ENCODE measurements around the gene TNIP3. TPM values are rescaled to one million over a fixed set of nuclear protein-coding genes. Genes with fewer than 3 reads are reported as not detected.
A peak's percentile ranks its signal among the peaks of the same experiment; 100 is the strongest.

The TNIP3 gene
- polyA plus RNA-seq, 4 donors: 0.18 to 0.54 (median 0.32) TPM; not detected in 1

GRCh38 chr4:121185960-121186359 is 21.8 kb upstream of the TNIP3 start:
- 74 to 88% (median 76%) methylated on average over 10 of the region's 10 CpGs for WGBS, 3 donors

DNA sequence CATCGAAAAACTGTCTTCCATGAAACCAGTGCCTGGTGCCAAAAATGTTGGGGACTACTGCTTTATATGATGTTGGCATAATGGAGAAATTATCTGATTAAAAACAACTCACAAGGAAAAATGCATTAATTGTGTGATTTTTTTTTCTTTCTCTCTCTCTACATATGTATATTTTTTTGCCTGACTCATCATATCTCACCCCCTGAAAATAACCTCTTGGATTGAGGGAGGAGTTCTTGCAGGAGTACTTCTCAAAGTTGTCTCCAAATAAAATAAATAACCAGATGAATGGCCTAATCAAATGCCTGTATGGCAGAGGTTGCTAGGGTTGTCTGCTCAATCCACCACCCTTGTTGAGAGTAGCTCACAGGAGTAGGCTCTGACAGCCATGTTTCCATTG is 19.9 kb upstream of the TNIP3 start:
- Histone ChIP-seq H3K27me3 (ENCODE audit: control insufficient read depth in 3 of 3, insufficient read depth in 3 of 3, low read length in 3 of 3) (no peaks in the 10 kb centered on the region), H3K27ac (ENCODE audit: low read depth in 1 of 3, low read length in 2 of 3) (no peak overlapping the region), H3K4me1 (ENCODE audit: control insufficient read depth in 3 of 3, insufficient read depth in 2 of 3, low read depth in 1 of 3, low read length in 2 of 3) (no peaks in the 10 kb centered on the region), H3K36me3 (ENCODE audit: control insufficient read depth in 3 of 3, insufficient read depth in 2 of 3, low read depth in 1 of 3, low read length in 3 of 3) (no peaks in the 10 kb centered on the region), H3K9me3 (ENCODE audit: control insufficient read depth in 2 of 2, insufficient read depth in 1 of 2, low read depth in 1 of 2, low read length in 1 of 2) (peaks cover 0 to 2% of the 10 kb centered on the region in 2 donors), H3K4me3 (ENCODE audit: low read depth in 1 of 3, low read length in 3 of 3) (no peak overlapping the region)
- FAIRE-seq (no peak), DNase-seq (no peak)
- 93 to 97% (median 95%) methylated on average over 1 of the region's 1 CpG for WGBS, 3 donors

More at GRCh38 chr4:121185960-121186359, 21.8 kb upstream of the TNIP3 start:
- H3K27ac ChIP-seq (ENCODE audit: low read depth in 1 of 3, low read length in 2 of 3): peak overlapping the region in 1 of 3 donors; percentile 45
- no peak overlapping the region for H3K4me3 ChIP-seq (ENCODE audit: low read depth in 1 of 3, low read length in 3 of 3)
- FAIRE-seq (no peak), DNase-seq (no peak)
- no peaks in the 10 kb centered on the region for H3K27me3 ChIP-seq (ENCODE audit: control insufficient read depth in 3 of 3, insufficient read depth in 3 of 3, low read length in 3 of 3)
- no peaks in the 10 kb centered on the region for H3K36me3 ChIP-seq (ENCODE audit: control insufficient read depth in 3 of 3, insufficient read depth in 2 of 3, low read depth in 1 of 3, low read length in 3 of 3)
- H3K4me1 ChIP-seq (ENCODE audit: control insufficient read depth in 3 of 3, insufficient read depth in 2 of 3, low read depth in 1 of 3, low read length in 2 of 3): no peaks in the 10 kb centered on the region
- H3K9me3 ChIP-seq (ENCODE audit: control insufficient read depth in 2 of 2, insufficient read depth in 1 of 2, low read depth in 1 of 2, low read length in 1 of 2): peaks cover 0 to 2% of the 10 kb centered on the region in 2 donors

GRCh38 chr4:121183361-121183760 is 19.2 kb upstream of the TNIP3 start:
- no peak for DNase-seq
- no peaks in the 10 kb centered on the region for H3K36me3 ChIP-seq (ENCODE audit: control insufficient read depth in 3 of 3, insufficient read depth in 2 of 3, low read depth in 1 of 3, low read length in 3 of 3)

DNA sequence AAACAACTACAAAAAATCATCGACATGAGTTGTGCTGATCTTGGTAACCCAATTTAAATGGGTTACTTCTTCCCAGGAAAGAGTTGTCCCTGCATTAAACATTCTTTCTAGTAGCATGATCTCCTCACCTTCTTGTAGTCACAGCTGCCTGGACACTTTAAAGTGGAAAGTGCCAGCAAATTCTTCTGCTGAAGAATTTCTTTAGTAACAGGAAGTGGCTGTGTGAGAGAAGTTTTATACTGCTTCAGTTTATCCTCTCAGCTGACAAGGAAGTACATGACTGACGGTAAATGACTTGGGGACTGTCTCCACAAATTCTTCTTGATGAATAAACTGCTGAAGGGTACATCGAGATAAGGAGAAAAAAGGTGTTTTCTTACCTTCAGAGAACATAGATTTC is 18.2 kb upstream of the TNIP3 start:
- no peaks in the 10 kb centered on the region for H3K4me1 ChIP-seq (ENCODE audit: control insufficient read depth in 3 of 3, insufficient read depth in 2 of 3, low read depth in 1 of 3, low read length in 2 of 3)
- FAIRE-seq: no peak
- H3K36me3 ChIP-seq (ENCODE audit: control insufficient read depth in 3 of 3, insufficient read depth in 2 of 3, low read depth in 1 of 3, low read length in 3 of 3): no peaks in the 10 kb centered on the region
- H3K4me3 ChIP-seq (ENCODE audit: low read depth in 1 of 3, low read length in 3 of 3): no peak overlapping the region
- peak overlapping the region; percentile 16 to 77 (median 29) for H3K27ac ChIP-seq (ENCODE audit: low read depth in 1 of 3, low read length in 2 of 3)
- peaks cover 0 to 2% of the 10 kb centered on the region in 2 donors for H3K9me3 ChIP-seq (ENCODE audit: control insufficient read depth in 2 of 2, insufficient read depth in 1 of 2, low read depth in 1 of 2, low read length in 1 of 2)
- 39 to 41% (median 40%) methylated on average over 3 of the region's 3 CpGs for WGBS, 3 donors
- no peaks in the 10 kb centered on the region for H3K27me3 ChIP-seq (ENCODE audit: control insufficient read depth in 3 of 3, insufficient read depth in 3 of 3, low read length in 3 of 3)
- DNase-seq: peak; percentile 24 to 45

More at GRCh38 chr4:121183361-121183760, 19.2 kb upstream of the TNIP3 start:
- Histone ChIP-seq H3K27ac (ENCODE audit: low read depth in 1 of 3, low read length in 2 of 3) (no peak overlapping the region), H3K27me3 (ENCODE audit: control insufficient read depth in 3 of 3, insufficient read depth in 3 of 3, low read length in 3 of 3) (no peaks in the 10 kb centered on the region), H3K9me3 (ENCODE audit: control insufficient read depth in 2 of 2, insufficient read depth in 1 of 2, low read depth in 1 of 2, low read length in 1 of 2) (peaks cover 0 to 2% of the 10 kb centered on the region in 2 donors), H3K4me1 (ENCODE audit: control insufficient read depth in 3 of 3, insufficient read depth in 2 of 3, low read depth in 1 of 3, low read length in 2 of 3) (no peaks in the 10 kb centered on the region), H3K4me3 (ENCODE audit: low read depth in 1 of 3, low read length in 3 of 3) (no peak overlapping the region)
- WGBS, 3 donors: 74 to 95% (median 74%) methylated on average over 3 of the region's 3 CpGs
- FAIRE-seq: no peak

GRCh38 chr4:121181493-121181892 is 17.4 kb upstream of the TNIP3 start:
- 61 to 87% (median 69%) methylated on average over 1 of the region's 1 CpG for WGBS, 3 donors
- Histone ChIP-seq H3K4me1 (ENCODE audit: control insufficient read depth in 3 of 3, insufficient read depth in 2 of 3, low read depth in 1 of 3, low read length in 2 of 3) (no peaks in the 10 kb centered on the region), H3K27me3 (ENCODE audit: control insufficient read depth in 3 of 3, insufficient read depth in 3 of 3, low read length in 3 of 3) (no peaks in the 10 kb centered on the region), H3K27ac (ENCODE audit: low read depth in 1 of 3, low read length in 2 of 3) (peak overlapping the region in 2 of 3 donors; percentile 43 to 66), H3K4me3 (ENCODE audit: low read depth in 1 of 3, low read length in 3 of 3) (no peak overlapping the region), H3K9me3 (ENCODE audit: control insufficient read depth in 2 of 2, insufficient read depth in 1 of 2, low read depth in 1 of 2, low read length in 1 of 2) (peaks cover 0 to 2% of the 10 kb centered on the region in 2 donors), H3K36me3 (ENCODE audit: control insufficient read depth in 3 of 3, insufficient read depth in 2 of 3, low read depth in 1 of 3, low read length in 3 of 3) (no peaks in the 10 kb centered on the region)
- DNase-seq: no peak
- no peak for FAIRE-seq

GRCh38 chr4:121180558-121180957 is 16.4 kb upstream of the TNIP3 start:
- H3K27ac ChIP-seq (ENCODE audit: low read depth in 1 of 3, low read length in 2 of 3): peak overlapping the region in 1 of 3 donors; percentile 43
- no peaks in the 10 kb centered on the region for H3K27me3 ChIP-seq (ENCODE audit: control insufficient read depth in 3 of 3, insufficient read depth in 3 of 3, low read length in 3 of 3)
- FAIRE-seq (no peak), DNase-seq (no peak)
- H3K36me3 ChIP-seq (ENCODE audit: control insufficient read depth in 3 of 3, insufficient read depth in 2 of 3, low read depth in 1 of 3, low read length in 3 of 3): no peaks in the 10 kb centered on the region
- no peaks in the 10 kb centered on the region for H3K4me1 ChIP-seq (ENCODE audit: control insufficient read depth in 3 of 3, insufficient read depth in 2 of 3, low read depth in 1 of 3, low read length in 2 of 3)
- H3K9me3 ChIP-seq (ENCODE audit: control insufficient read depth in 2 of 2, insufficient read depth in 1 of 2, low read depth in 1 of 2, low read length in 1 of 2): peaks cover 0 to 2% of the 10 kb centered on the region in 2 donors
- 43 to 75% (median 62%) methylated on average over 3 of the region's 3 CpGs for WGBS, 3 donors
- no peak overlapping the region for H3K4me3 ChIP-seq (ENCODE audit: low read depth in 1 of 3, low read length in 3 of 3)

- Histone ChIP-seq H3K9me3 (ENCODE audit: control insufficient read depth in 2 of 2, insufficient read depth in 1 of 2, low read depth in 1 of 2, low read length in 1 of 2) (no peaks in the 10 kb centered on the region), H3K4me3 (ENCODE audit: low read depth in 1 of 3, low read length in 3 of 3) (no peak overlapping the region), H3K27ac (ENCODE audit: low read depth in 1 of 3, low read length in 2 of 3) (no peak overlapping the region), H3K27me3 (ENCODE audit: control insufficient read depth in 3 of 3, insufficient read depth in 3 of 3, low read length in 3 of 3) (no peaks in the 10 kb centered on the region), H3K4me1 (ENCODE audit: control insufficient read depth in 3 of 3, insufficient read depth in 2 of 3, low read depth in 1 of 3, low read length in 2 of 3) (no peaks in the 10 kb centered on the region), H3K36me3 (ENCODE audit: control insufficient read depth in 3 of 3, insufficient read depth in 2 of 3, low read depth in 1 of 3, low read length in 3 of 3) (no peaks in the 10 kb centered on the region)
- 30 to 52% (median 42%) methylated on average over 3 of the region's 3 CpGs for WGBS, 3 donors
- no peak for FAIRE-seq
- DNase-seq: no peak
Measured at GRCh38 chr4:121177246-121178137, 13.4 kb upstream of the TNIP3 start.

DNA sequence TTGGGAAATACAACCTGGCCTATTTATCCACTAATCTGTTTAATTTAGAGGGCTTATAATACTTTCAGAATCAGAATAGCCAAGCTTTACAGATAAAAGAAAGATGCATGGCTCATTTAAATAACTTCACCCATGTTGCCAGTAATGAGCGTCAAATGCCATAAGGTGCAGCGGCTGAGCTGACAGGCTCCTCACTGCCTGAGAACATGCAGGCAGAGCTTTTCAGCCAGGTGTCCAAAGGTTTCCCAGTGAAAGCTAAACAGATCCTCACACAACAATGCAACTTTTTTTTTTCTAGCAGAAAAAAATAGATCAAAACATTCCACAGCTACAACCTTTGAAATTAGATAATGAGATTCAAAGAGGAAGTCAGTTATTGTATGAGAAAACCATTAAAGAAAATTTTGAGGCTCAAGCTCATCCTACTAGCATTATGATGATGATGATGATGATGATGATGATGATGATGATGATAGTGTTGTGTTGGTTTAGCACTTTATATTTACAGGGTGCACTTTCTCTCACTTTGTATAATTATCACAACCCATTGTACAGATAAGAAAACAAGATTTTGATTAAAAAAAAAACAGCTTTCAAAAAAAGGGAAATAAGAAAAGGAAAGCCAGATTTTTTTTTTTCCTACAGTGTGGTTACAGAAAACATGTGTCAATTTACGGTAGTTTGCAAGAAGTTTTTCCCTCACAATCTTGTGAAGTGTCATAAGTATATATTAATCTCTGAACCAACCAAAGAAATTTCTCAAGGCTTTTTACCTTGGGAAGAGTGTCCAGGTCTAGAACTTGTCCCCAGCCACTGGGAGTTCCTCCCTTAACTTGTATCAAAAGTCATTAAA is 12.2 kb upstream of the TNIP3 start:
- no peaks in the 10 kb centered on the region for H3K9me3 ChIP-seq (ENCODE audit: control insufficient read depth in 2 of 2, insufficient read depth in 1 of 2, low read depth in 1 of 2, low read length in 1 of 2)
- no peaks in the 10 kb centered on the region for H3K36me3 ChIP-seq (ENCODE audit: control insufficient read depth in 3 of 3, insufficient read depth in 2 of 3, low read depth in 1 of 3, low read length in 3 of 3)
- no peaks in the 10 kb centered on the region for H3K27me3 ChIP-seq (ENCODE audit: control insufficient read depth in 3 of 3, insufficient read depth in 3 of 3, low read length in 3 of 3)
- no peak for FAIRE-seq
- DNase-seq: no peak
- H3K27ac ChIP-seq (ENCODE audit: low read depth in 1 of 3, low read length in 2 of 3): no peak overlapping the region
- WGBS, 3 donors: 52 to 74% (median 72%) methylated on average over 3 of the region's 3 CpGs
- no peak overlapping the region for H3K4me3 ChIP-seq (ENCODE audit: low read depth in 1 of 3, low read length in 3 of 3)
- no peaks in the 10 kb centered on the region for H3K4me1 ChIP-seq (ENCODE audit: control insufficient read depth in 3 of 3, insufficient read depth in 2 of 3, low read depth in 1 of 3, low read length in 2 of 3)
